ENCODE data around the gene KANSL2. TPM values are rescaled to one million over a fixed set of nuclear protein-coding genes. Genes with fewer than 3 reads are reported as not detected.

KANSL2 gene
- total and polyA plus RNA-seq, 9 of the 15 experiments (the other 6 are each of a cell fraction or from before 2014, with no cell fraction given) = 41.1 to 89.8 (median 55.4) TPM

- no peak for TF ChIP-seq SNIP1 (IDR thresholded peaks at IDR 0.05; ENCODE audit: low read depth)
- TF ChIP-seq UBTF (IDR thresholded peaks at IDR 0.05; ENCODE audit: borderline replicate concordance in 1 of 2, low read depth in 2 of 2, low read length in 2 of 2) = no peak
- TF ChIP-seq CEBPG (CRISPR knock-in tag; IDR thresholded peaks at IDR 0.05) = no peak
- TF ChIP-seq CEBPG (tag; conservative IDR thresholded peaks at IDR 0.05 in 1 of 2, IDR thresholded peaks at IDR 0.05 in 1 of 2) = peak; percentile 54 to 84
- peak; percentile 83 for TF ChIP-seq CEBPB (tag; IDR thresholded peaks at IDR 0.05)
- no peak overlapping the region for H3K4me2 ChIP-seq (ENCODE audit: insufficient read depth, low read length)
- H3K27me3 ChIP-seq (ENCODE audit: control insufficient read depth in 2 of 2, insufficient read depth in 2 of 2, low read length in 2 of 2) = no peaks in the 10 kb centered on the region
- WGBS (ENCODE audit: insufficient coverage, low coverage, missing lambda C conversion rate) = 96% methylated on average over 4 of the region's 4 CpGs
- no peak overlapping the region for H3K4me3 ChIP-seq
- POLR2A ChIA-PET = interaction anchor here (0.6 to 2.3 kb wide), 3 partner anchors 8 to 626 kb away, joined by 3 to 14 read pairs (median 3); no protein-coding TSS in a partner anchor
- peaks cover 91% of the 10 kb centered on the region for H3K36me3 ChIP-seq (ENCODE audit: control insufficient read depth, insufficient read depth, low read length)
- FAIRE-seq (no peak), DNase-seq (ENCODE audit: extremely low read depth in 1 of 4, low spot score in 3 of 4) (no peak), ATAC-seq (no peak)
- H4K20me1 ChIP-seq (replicated peaks; ENCODE audit: control insufficient read depth, insufficient read depth, low read length) = no peaks in the 10 kb centered on the region
- CTCF ChIA-PET (ENCODE audit: low intra/inter-chr PET ratio) = no interaction called here
- no peaks in the 10 kb centered on the region for H3K9me3 ChIP-seq (replicated peaks; ENCODE audit: control insufficient read depth, insufficient read depth, low read depth, low read length)
- in situ Hi-C loops (cut with MboI) = no loop called here
- no peaks in the 10 kb centered on the region for H3K9me1 ChIP-seq (ENCODE audit: control insufficient read depth, insufficient read depth, low read length)
- intact Hi-C loops (cut with micrococcal nuclease) = no loop called here
- no peak overlapping the region for H3K27ac ChIP-seq (ENCODE audit: extremely low read depth, low read depth, low read length)
- no peak overlapping the region for H2AFZ ChIP-seq (ENCODE audit: low read depth, low read length)
- no peaks in the 10 kb centered on the region for H3K4me1 ChIP-seq (replicated peaks in 1 of 2; ENCODE audit: control insufficient read depth in 2 of 2, insufficient read depth in 2 of 2, low read length in 2 of 2)
- no peak overlapping the region for H3K9ac ChIP-seq (ENCODE audit: insufficient read depth in 1 of 2, low read depth in 2 of 2, low read length in 2 of 2)
- BruUV-seq (replicated peaks) = no TSS peak
- H3K79me2 ChIP-seq (ENCODE audit: control insufficient read depth, insufficient read depth, low read length) = no peaks in the 10 kb centered on the region
Observed at GRCh38 chr12:48659863-48660262, 22.2 kb downstream of the KANSL2 start.

All from K562 (cell line).